Medulla oblongata (tissue), 1 donor: ENCODE data around the gene ARID3C.
A peak's percentile ranks its signal among the peaks of the same experiment; 100 is the strongest.

Source experiments
- DNase-seq: peaks from one replicate; pipeline ENCODE4 v3.0.0-alpha.2; 2015; ENCODE audit errors: extremely low spot score

The ARID3C gene, protein sequence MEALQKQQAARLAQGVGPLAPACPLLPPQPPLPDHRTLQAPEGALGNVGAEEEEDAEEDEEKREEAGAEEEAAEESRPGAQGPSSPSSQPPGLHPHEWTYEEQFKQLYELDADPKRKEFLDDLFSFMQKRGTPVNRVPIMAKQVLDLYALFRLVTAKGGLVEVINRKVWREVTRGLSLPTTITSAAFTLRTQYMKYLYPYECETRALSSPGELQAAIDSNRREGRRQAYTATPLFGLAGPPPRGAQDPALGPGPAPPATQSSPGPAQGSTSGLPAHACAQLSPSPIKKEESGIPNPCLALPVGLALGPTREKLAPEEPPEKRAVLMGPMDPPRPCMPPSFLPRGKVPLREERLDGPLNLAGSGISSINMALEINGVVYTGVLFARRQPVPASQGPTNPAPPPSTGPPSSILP

GRCh38 chr9:34628656-34629490 lies at the start of gene ARID3C:
Gene ARID3C (minus strand): TSS chr9:34629066. CDS start chr9:34628014, 1,052 bp downstream.
- no peak for DNase-seq

- DNase-seq = no peak
Observed at GRCh38 chr9:34675869-34676268, 47.0 kb upstream of the ARID3C start.

DNA sequence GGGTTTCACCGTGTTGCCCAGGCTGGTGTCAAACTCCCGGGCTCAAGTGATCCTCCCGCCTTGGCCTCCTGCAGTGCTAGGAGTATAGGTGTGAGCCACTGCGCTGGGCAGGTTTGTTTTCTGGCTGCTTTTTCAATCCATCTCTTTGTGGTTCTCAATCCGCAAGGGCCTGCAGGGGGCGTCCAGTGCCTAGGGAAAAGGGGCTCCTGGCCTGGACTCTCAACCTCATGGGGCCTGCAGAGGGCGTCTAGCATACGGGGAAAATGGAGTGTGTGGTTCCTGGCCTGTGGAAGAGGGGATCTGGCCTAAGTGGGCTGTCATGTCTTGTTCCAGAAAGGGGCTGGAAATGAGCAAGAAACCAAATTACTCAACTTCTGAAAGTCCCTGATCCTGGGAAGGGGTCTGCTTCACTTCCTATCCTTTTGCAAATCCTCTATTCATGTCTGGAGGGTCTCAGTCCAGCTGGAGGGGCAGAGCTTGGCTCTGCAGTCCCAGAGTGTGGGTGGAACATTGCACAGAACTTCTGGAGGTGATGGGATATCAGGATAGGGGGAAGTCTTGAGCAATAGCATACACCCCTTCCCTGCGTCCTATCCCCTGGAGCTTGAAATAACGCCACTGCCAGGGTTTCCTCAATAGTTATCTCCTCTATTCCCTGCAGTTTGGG lies 46.3 kb upstream of the ARID3C start:
- peak; percentile 60 for DNase-seq

- no peak for DNase-seq
Observed at GRCh38 chr9:34674440-34674839, 45.6 kb upstream of the ARID3C start.

- no peak for DNase-seq
Observed at GRCh38 chr9:34671307-34671706, 42.4 kb upstream of the ARID3C start.

DNA sequence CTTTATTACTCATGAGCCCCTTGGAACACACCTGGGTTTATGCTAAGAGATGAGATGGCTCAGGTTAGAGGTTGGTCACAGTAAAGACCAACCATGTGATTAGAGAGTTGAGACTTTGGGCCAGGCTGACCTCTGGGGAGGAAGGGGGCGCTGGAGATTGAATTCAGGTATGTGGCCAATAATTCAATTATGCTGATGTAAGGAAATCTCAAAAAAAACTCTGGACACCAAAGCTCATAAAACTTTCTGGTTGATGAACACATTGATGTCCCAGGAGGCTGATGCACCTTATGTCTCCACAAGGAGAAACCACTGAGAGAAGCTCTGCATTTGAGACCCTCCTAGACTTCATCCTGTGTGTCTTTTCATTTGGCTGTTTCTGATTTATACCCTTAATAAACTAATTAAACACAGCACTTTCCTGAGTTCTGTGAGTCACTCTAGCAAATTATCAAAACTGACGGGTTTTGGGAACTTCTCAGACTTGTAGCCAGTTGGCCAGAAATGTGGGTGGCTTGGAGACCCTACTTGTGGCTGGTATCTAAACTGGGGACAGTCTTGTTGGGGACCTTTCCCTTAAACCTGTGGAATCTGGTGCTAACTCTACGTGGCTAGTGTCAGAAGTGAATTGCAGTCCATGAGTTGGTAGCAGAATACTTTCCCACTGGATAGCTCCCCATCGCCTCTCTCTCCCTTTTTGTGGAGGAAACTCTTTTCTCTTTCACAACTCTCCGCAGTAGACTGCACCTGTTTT lies 41.1 kb upstream of the ARID3C start:
- DNase-seq = no peak

DNA sequence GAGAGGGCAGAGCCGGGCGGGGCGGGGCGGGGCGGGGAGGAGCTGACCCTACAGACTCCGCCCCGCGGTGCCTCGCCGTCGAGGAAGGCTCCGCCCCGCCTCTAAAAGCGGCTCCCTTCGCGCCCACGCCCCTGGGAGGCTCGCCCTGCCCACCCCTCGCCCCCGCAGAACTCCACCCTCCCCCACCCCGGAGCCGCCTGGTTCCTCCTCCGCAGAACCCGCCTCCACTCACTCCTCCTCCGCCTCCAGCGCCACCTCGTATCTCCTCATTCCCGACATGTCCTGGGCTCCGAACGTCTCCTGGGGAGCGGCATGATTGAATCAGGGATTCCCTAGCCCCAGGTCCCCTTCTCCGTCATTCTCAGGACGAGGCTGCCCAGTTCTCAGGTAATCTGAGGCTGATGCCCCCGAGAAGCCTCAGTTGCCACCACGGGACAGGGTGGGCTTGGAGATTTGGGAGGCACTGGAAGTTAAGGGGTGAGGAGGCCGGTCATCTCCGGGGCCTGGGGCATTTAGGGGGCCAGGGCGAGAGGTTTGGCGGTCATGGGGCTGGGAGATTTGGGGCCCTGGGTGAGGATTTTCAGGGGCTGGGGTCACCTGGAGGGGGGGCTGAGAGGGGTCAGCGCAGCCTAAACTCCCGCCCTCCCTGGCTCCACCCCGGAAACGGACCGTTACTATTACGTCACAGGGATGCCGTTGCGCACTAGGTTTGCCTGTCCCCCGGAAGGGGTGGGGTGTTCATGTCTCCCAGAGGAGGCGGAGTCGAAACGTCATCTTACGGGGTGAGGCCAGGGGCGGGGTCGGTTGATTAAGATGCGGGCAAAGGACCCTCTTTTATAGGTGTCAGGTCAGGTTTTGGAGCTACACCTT lies 36.8 kb upstream of the ARID3C start:
- DNase-seq = peak; percentile 97

GRCh38 chr9:34665067-34665380 lies 36.2 kb upstream of the ARID3C start:
- no peak for DNase-seq

GRCh38 chr9:34664281-34665066 lies 35.6 kb upstream of the ARID3C start:
- DNase-seq = peak; percentile 89

- DNase-seq = no peak
Observed at GRCh38 chr9:34663303-34663605, 34.4 kb upstream of the ARID3C start.

DNA sequence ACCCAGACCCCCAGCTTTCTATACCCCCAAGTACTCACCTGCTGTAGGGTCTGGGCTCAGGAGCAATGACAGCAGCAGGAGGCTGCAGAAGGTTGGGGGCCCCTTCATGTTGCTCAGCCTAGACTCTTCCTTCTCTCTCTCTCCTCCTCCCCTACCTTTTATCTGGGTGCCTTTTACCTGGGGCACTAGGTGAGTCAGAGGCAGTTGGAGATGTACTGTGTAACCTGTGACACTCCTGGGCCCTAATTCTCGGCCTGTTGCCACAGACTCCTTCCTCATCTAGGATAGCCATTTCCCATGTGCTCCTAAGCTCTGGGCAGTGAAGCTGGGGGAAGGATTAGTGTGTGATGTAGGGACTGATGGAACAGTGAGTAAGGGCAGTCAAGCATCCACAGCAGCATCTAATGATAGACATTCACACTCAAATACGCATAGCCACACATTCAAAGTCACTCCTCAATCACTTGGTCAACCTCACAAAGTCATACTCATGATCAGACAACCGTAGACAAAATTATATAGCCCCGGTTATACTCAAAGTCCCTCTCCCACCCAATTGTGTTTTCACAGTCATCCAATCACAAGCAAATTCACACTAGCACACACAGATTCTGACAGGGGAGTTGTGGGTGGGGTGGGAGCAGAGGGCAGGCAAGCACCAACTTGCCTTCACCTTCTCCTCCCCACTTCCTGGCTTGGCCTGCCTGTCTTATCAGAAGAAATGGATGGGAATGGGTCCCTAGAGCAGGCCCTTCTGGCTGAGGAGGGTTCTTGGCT lies 33.8 kb upstream of the ARID3C start, which contains the start of gene CCL27:
TSS of gene CCL27 (minus strand) at position 132 of the 777 bp plus-strand sequence. CDS start at position 108, 24 bp downstream.
- DNase-seq = no peak

DNA sequence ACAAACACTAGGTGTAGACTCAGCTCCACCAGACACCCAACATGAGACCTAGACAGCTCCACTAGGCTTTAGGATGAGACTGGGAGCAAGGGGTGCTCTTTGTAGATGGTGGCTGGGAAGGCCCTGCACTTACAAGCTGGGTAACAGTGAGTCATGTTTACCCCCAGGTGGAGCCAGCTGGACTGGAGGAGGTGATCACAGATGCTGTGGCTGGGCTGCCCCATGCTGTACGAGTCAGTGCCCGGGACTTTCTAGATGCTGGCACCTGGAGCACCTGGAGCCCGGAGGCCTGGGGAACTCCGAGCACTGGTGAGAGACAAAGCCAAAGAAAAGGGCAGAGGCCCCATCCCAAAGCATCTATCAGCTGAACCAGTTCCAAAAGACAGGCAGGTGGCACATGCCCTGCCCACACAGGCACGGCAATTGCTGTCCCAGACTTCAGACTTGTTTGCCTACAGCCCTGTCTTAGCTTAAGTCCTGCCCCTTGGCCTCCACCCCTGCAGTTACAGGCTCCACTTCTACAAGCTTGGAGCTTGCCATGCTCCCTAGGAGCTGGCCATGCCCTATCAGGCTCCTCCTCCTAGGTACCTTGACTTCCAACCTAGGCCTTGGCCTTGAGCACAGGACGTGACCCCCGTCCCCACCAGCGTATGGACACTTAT lies 30.9 kb upstream of the ARID3C start:
- no peak for DNase-seq

DNA sequence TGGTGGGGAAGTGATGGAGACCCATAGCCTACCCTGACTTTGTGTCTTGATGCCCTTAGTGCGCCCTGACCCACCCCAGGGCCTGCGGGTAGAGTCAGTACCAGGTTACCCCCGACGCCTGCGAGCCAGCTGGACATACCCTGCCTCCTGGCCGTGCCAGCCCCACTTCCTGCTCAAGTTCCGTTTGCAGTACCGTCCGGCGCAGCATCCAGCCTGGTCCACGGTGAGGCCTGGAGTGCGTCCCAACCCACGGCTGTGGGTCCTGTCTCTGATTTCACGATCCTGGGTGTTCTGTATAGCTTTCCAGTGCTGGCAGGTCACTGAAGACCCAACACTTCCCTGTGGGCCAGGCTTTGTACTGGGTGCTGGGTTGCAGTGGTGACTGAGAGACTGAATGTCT lies 29.6 kb upstream of the ARID3C start:
- DNase-seq = no peak

DNA sequence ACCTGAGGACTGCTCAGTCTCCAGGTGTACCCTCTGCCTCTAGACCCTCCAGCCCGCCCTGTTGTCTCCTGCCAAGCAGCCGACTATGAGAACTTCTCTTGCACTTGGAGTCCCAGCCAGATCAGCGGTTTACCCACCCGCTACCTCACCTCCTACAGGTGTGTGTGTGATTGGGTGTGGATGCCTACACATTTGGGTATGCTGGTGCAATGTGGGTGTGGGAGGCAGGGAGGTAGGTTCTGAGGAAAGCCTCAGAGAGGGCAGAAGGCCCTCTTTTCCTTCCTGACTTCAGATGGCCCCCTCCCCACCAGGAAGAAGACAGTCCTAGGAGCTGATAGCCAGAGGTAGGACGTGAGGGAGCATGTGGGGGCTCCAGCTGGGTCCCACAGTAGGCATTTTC lies 28.1 kb upstream of the ARID3C start:
- DNase-seq = no peak

DNA sequence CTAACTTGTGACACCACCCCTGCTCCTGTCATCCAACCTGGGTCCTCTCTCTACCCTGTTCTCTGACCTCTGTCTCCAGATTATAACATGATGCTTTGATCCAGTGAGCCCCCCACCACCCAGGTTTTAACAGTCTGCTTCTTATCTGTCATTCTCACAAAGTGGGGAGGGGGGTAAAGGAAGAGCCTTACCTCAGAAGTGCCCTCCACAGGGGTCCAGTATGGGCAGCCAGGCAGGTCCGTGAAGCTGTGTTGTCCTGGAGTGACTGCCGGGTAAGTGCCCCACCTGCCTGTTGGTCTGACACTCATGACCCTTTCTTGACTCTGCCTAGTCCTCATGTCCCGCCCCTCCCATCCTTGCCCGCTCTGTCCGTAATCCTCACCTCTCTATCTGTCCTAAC lies 26.5 kb upstream of the ARID3C start:
- no peak for DNase-seq

DNA sequence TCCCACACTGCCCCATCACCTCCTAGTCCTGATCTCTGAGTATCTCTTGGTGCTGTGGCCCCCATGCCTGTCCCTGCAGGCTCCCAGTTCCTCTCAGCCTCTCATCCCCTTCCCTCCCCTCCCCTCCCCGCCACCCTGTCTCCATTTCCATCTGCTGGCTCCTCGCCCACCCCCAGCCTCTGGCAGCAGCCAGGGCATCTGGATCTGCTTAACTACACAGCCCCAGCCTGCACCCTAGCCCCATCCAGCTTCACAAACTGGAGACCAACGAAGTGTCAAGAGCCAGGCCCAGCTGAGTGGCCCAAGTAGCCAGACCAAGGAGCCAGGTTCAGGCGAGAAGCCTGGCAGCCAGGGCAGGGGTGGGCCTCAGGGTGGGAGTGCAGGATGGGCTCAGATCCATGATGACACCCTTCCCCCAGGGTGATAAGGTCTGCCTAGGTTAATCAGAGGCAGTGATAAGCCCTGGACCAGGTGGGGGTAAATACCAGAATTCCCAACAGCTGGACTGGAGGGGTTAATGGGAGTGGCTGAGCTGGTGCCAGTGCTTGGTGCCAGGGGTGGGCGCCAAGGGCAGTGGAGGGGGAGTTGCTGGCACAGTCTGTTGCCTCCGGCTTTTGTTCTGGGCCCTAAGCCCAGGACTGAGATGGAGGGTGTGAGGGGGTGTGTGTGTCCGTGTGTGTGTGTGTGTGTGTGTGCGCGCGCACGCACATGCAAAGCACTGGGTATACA lies 25.6 kb upstream of the ARID3C start:
- peak; percentile 76 for DNase-seq

DNA sequence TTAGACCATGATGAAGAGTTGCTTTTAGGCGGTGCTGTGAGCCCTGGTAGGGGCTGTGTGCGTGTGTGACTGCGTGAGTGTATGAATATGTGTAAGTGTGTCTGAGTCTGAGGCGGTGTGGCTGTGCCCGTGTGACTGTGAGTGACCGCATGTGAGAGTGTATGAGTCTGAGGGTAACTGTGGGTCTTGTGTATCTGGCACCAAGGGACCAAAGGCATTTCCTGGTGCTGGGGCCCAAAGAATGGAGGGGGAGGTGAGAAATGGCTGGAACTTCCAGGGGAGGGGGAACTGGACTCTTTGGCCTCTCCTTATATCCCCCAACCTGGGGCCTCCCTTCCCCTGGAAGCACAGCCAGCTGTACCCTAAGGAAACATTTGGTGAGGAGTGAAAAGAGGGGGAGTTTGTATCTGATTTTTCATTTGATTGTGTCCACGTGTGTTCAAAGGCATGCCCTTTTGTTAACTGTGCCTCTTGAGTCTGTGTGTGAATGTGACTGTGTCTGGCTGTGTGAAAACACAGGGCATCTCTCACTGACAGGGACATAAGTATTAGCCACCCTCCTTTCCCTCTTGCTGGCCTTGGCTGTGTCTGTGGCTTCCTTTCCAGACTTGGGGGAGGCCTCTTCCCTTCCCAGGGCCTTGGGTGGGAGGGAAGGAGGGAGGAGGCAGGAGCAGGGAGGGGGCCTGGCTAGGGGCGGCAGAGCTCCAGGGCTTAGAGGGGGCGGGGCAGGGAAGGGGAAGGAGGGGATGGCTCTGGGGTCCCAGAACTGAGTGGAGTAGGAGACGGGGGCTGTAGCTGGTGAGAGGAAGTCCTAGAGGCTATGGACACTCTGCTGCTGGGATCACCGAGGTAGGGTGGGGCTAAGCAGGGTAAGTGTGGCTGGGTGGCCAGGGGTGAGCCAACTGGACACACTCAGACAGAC lies 24.5 kb upstream of the ARID3C start:
- peak; percentile 47 for DNase-seq
